ENCODE data around the gene SLC6A11.

Gene SLC6A11

GRCh38 chr3:10933805-10934481, 117.9 kb downstream of the SLC6A11 start:
- no peak for DNase-seq

GRCh38 chr3:10935028-10935427, 119.0 kb downstream of the SLC6A11 start:
- DNase-seq: no peak

- no peak for DNase-seq
These were observed 120.0 kb downstream of the SLC6A11 start for GRCh38 chr3:10935846-10936631.

- no peak for DNase-seq
These were observed 120.7 kb downstream of the SLC6A11 start for GRCh38 chr3:10936686-10937085.

- DNase-seq: no peak
These were observed 121.3 kb downstream of the SLC6A11 start for GRCh38 chr3:10937141-10937825.

- DNase-seq: no peak
These were observed 123.5 kb downstream of the SLC6A11 start for GRCh38 chr3:10939556-10939955.

- no peak for DNase-seq
These were observed 124.1 kb downstream of the SLC6A11 start for GRCh38 chr3:10940106-10940505.

- no peak for DNase-seq
These were observed 125.9 kb downstream of the SLC6A11 start for GRCh38 chr3:10941972-10942371.

- no peak for DNase-seq
These were observed 126.7 kb downstream of the SLC6A11 start for GRCh38 chr3:10942690-10943205.

- DNase-seq: no peak
These were observed 128.8 kb downstream of the SLC6A11 start for GRCh38 chr3:10944866-10945265.

GRCh38 chr3:10945683-10946287, 129.8 kb downstream of the SLC6A11 start:
- no peak for DNase-seq

GRCh38 chr3:10946526-10946925, 130.5 kb downstream of the SLC6A11 start:
- no peak for DNase-seq

GRCh38 chr3:10948326-10948725, 132.3 kb downstream of the SLC6A11 start:
- DNase-seq: no peak

- DNase-seq: no peak
These were observed 133.2 kb downstream of the SLC6A11 start for GRCh38 chr3:10949197-10949596.

- no peak for DNase-seq
These were observed 134.7 kb downstream of the SLC6A11 start for GRCh38 chr3:10950476-10951294.

- DNase-seq: no peak
These were observed 135.4 kb downstream of the SLC6A11 start for GRCh38 chr3:10951295-10951926.

- no peak for DNase-seq
These were observed 136.5 kb downstream of the SLC6A11 start for GRCh38 chr3:10952525-10952924.

- DNase-seq: no peak
These were observed 138.7 kb downstream of the SLC6A11 start for GRCh38 chr3:10954740-10955139.

- DNase-seq: no peak
These were observed 139.9 kb downstream of the SLC6A11 start for GRCh38 chr3:10955711-10956453.

- no peak for DNase-seq
These were observed 140.5 kb downstream of the SLC6A11 start for GRCh38 chr3:10956531-10956930.

- no peak for DNase-seq
These were observed 141.0 kb downstream of the SLC6A11 start for GRCh38 chr3:10956986-10957385.
